ENCODE results near the gene GLDN.
"Not testable (repeated sequence)": the region's sequence is repeated elsewhere in the genome, so short reads cannot be mapped to it uniquely, and the experiment has no call there.

The GLDN gene

GRCh38 chr15:51386029-51386428 lies 44.6 kb downstream of the GLDN start:
- no peak for FAIRE-seq

GRCh38 chr15:51386486-51386885 lies 45.0 kb downstream of the GLDN start:
- DNase-seq (ENCODE audit: insufficient read length, low spot score) (no peak), FAIRE-seq (no peak)

More at GRCh38 chr15:51386029-51386428, 44.6 kb downstream of the GLDN start:
- no peak for DNase-seq (ENCODE audit: insufficient read length, low spot score)

GRCh38 chr15:51386960-51387698 lies 45.7 kb downstream of the GLDN start:
- no peak for DNase-seq (ENCODE audit: insufficient read length, low spot score)
- no peak for FAIRE-seq

GRCh38 chr15:51387699-51388041 lies 46.2 kb downstream of the GLDN start:
- FAIRE-seq (no peak), DNase-seq (ENCODE audit: insufficient read length, low spot score) (no peak)

- FAIRE-seq (no peak), DNase-seq (ENCODE audit: insufficient read length, low spot score) (no peak)
Measured at GRCh38 chr15:51388726-51389125, 47.3 kb downstream of the GLDN start.

- FAIRE-seq (no peak), DNase-seq (ENCODE audit: insufficient read length, low spot score) (no peak)
Measured at GRCh38 chr15:51390241-51390965, 48.9 kb downstream of the GLDN start.

- FAIRE-seq (no peak), DNase-seq (ENCODE audit: insufficient read length, low spot score) (no peak)
Measured at GRCh38 chr15:51390966-51391422, 49.5 kb downstream of the GLDN start.

GRCh38 chr15:51396921-51397320 lies 55.5 kb downstream of the GLDN start:
- no peak for DNase-seq (ENCODE audit: insufficient read length, low spot score)
- no peak for FAIRE-seq

GRCh38 chr15:51398626-51399025 lies 57.2 kb downstream of the GLDN start:
- no peak for FAIRE-seq
- DNase-seq (ENCODE audit: insufficient read length, low spot score), result no peak

- no peak for DNase-seq (ENCODE audit: insufficient read length, low spot score)
Measured at GRCh38 chr15:51401051-51401780, 59.8 kb downstream of the GLDN start.

GRCh38 chr15:51401872-51402517 lies 60.5 kb downstream of the GLDN start:
- DNase-seq (ENCODE audit: insufficient read length, low spot score) (peak; percentile 28), FAIRE-seq (no peak)

More at GRCh38 chr15:51401051-51401780, 59.8 kb downstream of the GLDN start:
- no peak for FAIRE-seq

- FAIRE-seq (no peak), DNase-seq (ENCODE audit: insufficient read length, low spot score) (no peak)
Measured at GRCh38 chr15:51403072-51403878, 61.8 kb downstream of the GLDN start.

GRCh38 chr15:51403946-51404695 lies 62.7 kb downstream of the GLDN start:
- FAIRE-seq, result no peak
- DNase-seq (ENCODE audit: insufficient read length, low spot score), result no peak

GRCh38 chr15:51405693-51406523 lies 64.5 kb downstream of the GLDN start:
- FAIRE-seq, result no peak

GRCh38 chr15:51414256-51414860 lies 72.9 kb downstream of the GLDN start:
- DNase-seq (ENCODE audit: insufficient read length, low spot score), result no peak
- no peak for FAIRE-seq

More at GRCh38 chr15:51405693-51406523, 64.5 kb downstream of the GLDN start:
- DNase-seq (ENCODE audit: insufficient read length, low spot score), result no peak

- FAIRE-seq (no peak), DNase-seq (ENCODE audit: insufficient read length, low spot score) (no peak)
Measured at GRCh38 chr15:51416129-51416528, 74.7 kb downstream of the GLDN start.

- FAIRE-seq, result not testable (repeated sequence)
Measured at GRCh38 chr15:51423040-51423439, 81.6 kb downstream of the GLDN start.

GRCh38 chr15:51424780-51425179 lies 83.3 kb downstream of the GLDN start:
- DNase-seq (ENCODE audit: insufficient read length, low spot score), result no peak
- FAIRE-seq, result no peak

More at GRCh38 chr15:51423040-51423439, 81.6 kb downstream of the GLDN start:
- DNase-seq (ENCODE audit: insufficient read length, low spot score), result not testable (repeated sequence)

All from GM19239 (cell line).